A673 (cell line): ENCODE measurements around the gene RACK1. TPM values are rescaled to one million over a fixed set of nuclear protein-coding genes. Genes with fewer than 3 reads are reported as not detected.

Experiments used
- BruUV-seq: library from RNA; stranded (reverse); fragments of 400-500 nt; replicated peaks from 2 replicates; lab custom pipeline; 2021; lab: Mats Ljungman, UMichigan
- CTCF ChIA-PET: fragments of 300-600 bp; sonication (Branson Sonifier 250); formaldehyde crosslinking; loops from one replicate; lab custom pipeline; 2022; ENCODE audit warnings: antibody characterized with exemption; lab: Charles Lee
- POLR2A ChIA-PET: fragments of 300-600 bp; sonication (Branson Sonifier 250); formaldehyde crosslinking; loops from one replicate; lab custom pipeline; 2022; ENCODE audit warnings: antibody characterized with exemption; ENCODE audit not compliant: low non-redundant PET; lab: Charles Lee
- DNase-seq: peaks from one replicate; pipeline ENCODE4 v3.0.0-alpha.2; 2015; ENCODE audit warnings: low spot score
- H3K27ac ChIP-seq: fragments of 200-600 bp; sonication (generic); 2 replicates; pipeline ENCODE4 v1.5.1; 2016; ENCODE audit warnings: mixed run types, low read depth, mild to moderate bottlenecking, mixed read lengths, antibody characterized with exemption, low read length; ENCODE audit not compliant: poor library complexity, severe bottlenecking
- H3K27me3 ChIP-seq: fragments of 200-600 bp; sonication (generic); replicated peaks from 2 replicates; pipeline ENCODE4 v1.6.1; 2017; ENCODE audit warnings: mixed run types, low read depth, mild to moderate bottlenecking, mixed read lengths, antibody characterized with exemption, low read length; ENCODE audit not compliant: insufficient read depth, poor library complexity
- H3K36me3 ChIP-seq: fragments of 200-600 bp; sonication (generic); 2 replicates; pipeline ENCODE4 v1.6.1; 2016; ENCODE audit warnings: mixed run types, mild to moderate bottlenecking, mixed read lengths, antibody characterized with exemption, low read length; ENCODE audit not compliant: insufficient read depth, poor library complexity, severe bottlenecking
- H3K4me1 ChIP-seq: fragments of 200-600 bp; sonication (generic); 2 replicates; pipeline ENCODE4 v1.6.1; 2017; ENCODE audit warnings: mixed run types, mild to moderate bottlenecking, mixed read lengths, antibody characterized with exemption, low read length; ENCODE audit not compliant: insufficient read depth, poor library complexity, severe bottlenecking
- H3K4me3 ChIP-seq: fragments of 200-600 bp; sonication (generic); 2 replicates; pipeline ENCODE4 v1.5.1; 2016; ENCODE audit warnings: low read depth, mixed run types, mild to moderate bottlenecking, mixed read lengths, low read length; ENCODE audit not compliant: poor library complexity, severe bottlenecking
- H3K9me3 ChIP-seq: fragments of 200-600 bp; sonication (generic); 2 replicates; pipeline ENCODE4 v1.6.1; 2016; ENCODE audit warnings: mixed run types, low read depth, mild to moderate bottlenecking, mixed read lengths, antibody characterized with exemption, low read length; ENCODE audit not compliant: poor library complexity, severe bottlenecking
- EZH2 ChIP-seq: fragments of 200-600 bp; sonication (generic); IDR thresholded peaks from 2 replicates; pipeline ENCODE4 v1.6.1; 2017; ENCODE audit warnings: borderline replicate concordance, low read depth, mild to moderate bottlenecking, mixed read lengths, antibody characterized with exemption, low read length; ENCODE audit not compliant: poor library complexity, severe bottlenecking
- intact Hi-C: fragments of 100-400 bp; cut with micrococcal nuclease; formaldehyde crosslinking; loops from one replicate; pipeline ENCODE4 v1.10.0; 2022; ENCODE audit not compliant: unreplicated experiment
- total RNA-seq: library from RNA; stranded (reverse); gene quantifications from 2 replicates; pipeline ENCODE4 v1.2.3, GENCODE V29; 2021
- TF ChIP-seq, protein P1 (sequence below): fragments of 300-800, 200-600 bp; sonication (generic); conservative IDR thresholded peaks from 2 replicates; pipeline ENCODE4 v1.5.1; 2017; ENCODE audit warnings: low read depth, mild to moderate bottlenecking, antibody characterized with exemption, low read length, moderate library complexity, mixed read lengths

RACK1 gene
- total RNA-seq, 1 experiment from 2014 or later: 1,719 TPM

DNA sequence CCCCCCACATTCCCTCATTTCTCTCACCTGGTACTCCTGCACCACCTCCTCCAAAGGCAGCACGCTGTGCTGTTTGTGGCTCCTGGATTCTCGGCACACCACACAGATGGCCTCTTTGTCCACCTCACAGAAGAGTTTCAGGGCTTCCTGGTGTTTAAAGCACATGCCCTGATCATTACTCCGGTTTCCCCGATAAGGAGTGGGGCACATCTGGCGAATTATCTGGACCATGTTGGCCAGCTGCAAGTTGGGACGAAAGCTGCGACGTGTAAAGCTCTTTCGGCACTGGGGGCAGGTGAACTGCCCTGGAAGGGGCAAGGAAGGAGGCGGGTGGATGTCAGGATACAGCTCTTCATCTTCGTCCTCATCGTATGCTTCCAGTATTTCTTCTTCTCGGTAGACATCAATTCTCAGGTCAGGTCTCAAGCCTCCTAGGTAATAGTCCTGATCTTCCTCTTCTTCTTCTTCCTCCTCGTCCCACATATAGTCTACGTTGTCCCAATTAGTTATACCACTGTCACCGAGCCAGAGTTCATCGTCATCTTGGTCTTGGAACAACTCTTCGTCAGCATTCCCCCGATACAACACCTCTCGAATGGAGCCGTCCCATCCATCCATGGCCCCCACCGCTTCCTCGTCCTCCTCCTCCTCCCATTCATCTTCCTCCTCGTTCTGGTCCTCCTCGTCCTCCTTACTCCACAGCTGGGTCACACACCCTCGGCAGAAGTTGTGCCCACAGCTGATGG lies 16.4 kb upstream of the RACK1 start:
- peaks cover 24% of the 10 kb centered on the region for H3K36me3 ChIP-seq
- no peaks in the 10 kb centered on the region for H3K9me3 ChIP-seq
- H3K4me3 ChIP-seq: peak overlapping the region; percentile 98
- BruUV-seq: TSS peak; percentile 41
- no peak for TF ChIP-seq EZH2
- TF ChIP-seq, protein P1, sequence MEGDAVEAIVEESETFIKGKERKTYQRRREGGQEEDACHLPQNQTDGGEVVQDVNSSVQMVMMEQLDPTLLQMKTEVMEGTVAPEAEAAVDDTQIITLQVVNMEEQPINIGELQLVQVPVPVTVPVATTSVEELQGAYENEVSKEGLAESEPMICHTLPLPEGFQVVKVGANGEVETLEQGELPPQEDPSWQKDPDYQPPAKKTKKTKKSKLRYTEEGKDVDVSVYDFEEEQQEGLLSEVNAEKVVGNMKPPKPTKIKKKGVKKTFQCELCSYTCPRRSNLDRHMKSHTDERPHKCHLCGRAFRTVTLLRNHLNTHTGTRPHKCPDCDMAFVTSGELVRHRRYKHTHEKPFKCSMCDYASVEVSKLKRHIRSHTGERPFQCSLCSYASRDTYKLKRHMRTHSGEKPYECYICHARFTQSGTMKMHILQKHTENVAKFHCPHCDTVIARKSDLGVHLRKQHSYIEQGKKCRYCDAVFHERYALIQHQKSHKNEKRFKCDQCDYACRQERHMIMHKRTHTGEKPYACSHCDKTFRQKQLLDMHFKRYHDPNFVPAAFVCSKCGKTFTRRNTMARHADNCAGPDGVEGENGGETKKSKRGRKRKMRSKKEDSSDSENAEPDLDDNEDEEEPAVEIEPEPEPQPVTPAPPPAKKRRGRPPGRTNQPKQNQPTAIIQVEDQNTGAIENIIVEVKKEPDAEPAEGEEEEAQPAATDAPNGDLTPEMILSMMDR: no peak
- H3K4me1 ChIP-seq: no peaks in the 10 kb centered on the region
- intact Hi-C loops: loop anchor here (2.0 kb wide), 1 partner anchor 75 kb away; no protein-coding TSS in a partner anchor
- CTCF ChIA-PET: no interaction called here
- POLR2A ChIA-PET: no interaction called here
- H3K27ac ChIP-seq: peak overlapping the region; percentile 98
- no peaks in the 10 kb centered on the region for H3K27me3 ChIP-seq
- DNase-seq: no peak

DNA sequence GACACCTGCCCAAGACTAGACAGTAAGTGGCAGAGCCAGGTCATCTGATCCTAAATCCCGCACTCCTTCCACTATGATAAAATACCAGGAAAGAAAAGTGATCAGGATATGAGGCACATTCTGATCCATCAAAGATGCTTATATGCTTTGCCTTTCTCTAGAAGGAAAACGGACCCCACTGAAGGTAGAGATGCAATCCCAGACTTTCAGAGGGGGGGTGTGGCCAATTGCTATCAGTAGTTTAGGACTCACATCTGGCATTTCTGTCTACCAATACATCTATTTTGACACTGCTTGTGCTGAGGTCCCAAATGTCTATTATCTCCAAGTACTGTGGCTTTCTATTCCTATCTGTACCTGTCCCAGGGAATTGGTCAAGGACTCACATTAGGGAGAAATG lies 15.6 kb upstream of the RACK1 start:
- intact Hi-C loops: no loop called here
- ChIA-PET CTCF (no interaction called here), POLR2A (no interaction called here)
- Histone ChIP-seq H3K9me3 (no peaks in the 10 kb centered on the region), H3K27ac (no peak overlapping the region), H3K4me3 (peak overlapping the region; percentile 98), H3K27me3 (no peaks in the 10 kb centered on the region), H3K4me1 (no peaks in the 10 kb centered on the region), H3K36me3 (peaks cover 28% of the 10 kb centered on the region)
- DNase-seq: no peak
- BruUV-seq: no TSS peak
- TF ChIP-seq, protein P1: no peak
- TF ChIP-seq EZH2: no peak

DNA sequence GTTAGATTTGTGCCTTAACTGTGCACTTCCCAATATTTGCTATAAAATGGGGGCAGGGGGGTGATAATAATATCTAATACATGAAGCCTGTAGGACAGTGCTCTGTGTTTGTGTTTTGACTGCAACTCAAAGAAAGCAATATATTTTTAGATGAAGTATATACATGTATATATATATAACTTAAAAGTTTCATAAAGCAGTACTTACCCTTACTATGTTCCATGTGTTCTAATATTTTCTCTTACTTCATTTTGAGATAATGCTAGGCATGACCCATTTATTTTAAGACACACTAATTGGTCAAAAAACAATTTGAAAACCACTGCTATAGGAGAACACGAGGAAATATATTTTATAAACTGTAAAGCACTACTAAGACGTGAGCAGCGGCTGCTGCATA lies 14.9 kb upstream of the RACK1 start:
- Histone ChIP-seq H3K36me3 (peaks cover 23% of the 10 kb centered on the region), H3K27ac (no peak overlapping the region), H3K4me3 (peak overlapping the region; percentile 98), H3K9me3 (no peaks in the 10 kb centered on the region), H3K27me3 (no peaks in the 10 kb centered on the region), H3K4me1 (no peaks in the 10 kb centered on the region)
- CTCF ChIA-PET: no interaction called here
- POLR2A ChIA-PET: no interaction called here
- TF ChIP-seq, protein P1: no peak
- no peak for TF ChIP-seq EZH2
- no peak for DNase-seq
- BruUV-seq: no TSS peak
- intact Hi-C loops: no loop called here
